ENCODE data around the gene IL22RA1. TPM values are rescaled to one million over a fixed set of nuclear protein-coding genes. Genes with fewer than 3 reads are reported as not detected.

The IL22RA1 gene
- total and polyA plus RNA-seq, 10 of the 15 experiments (the other 5 are each of a cell fraction or from before 2014, with no cell fraction given), result not detected

GRCh38 chr1:24182061-24182460 lies 39.1 kb upstream of the IL22RA1 start (continued):
- no peak for TF ChIP-seq PAX8 (IDR thresholded peaks at IDR 0.05)
- TF ChIP-seq ATF3 (IDR thresholded peaks at IDR 0.05; ENCODE audit: borderline replicate concordance, extremely low read depth, low read depth, low read length), result no peak
- no peak for TF ChIP-seq PRDM15 (CRISPR knock-in tag; IDR thresholded peaks at IDR 0.05)
- no peak for TF ChIP-seq IKZF1 (conservative IDR thresholded peaks at IDR 0.05)
- no peak for TF ChIP-seq SP1 (IDR thresholded peaks at IDR 0.05; ENCODE audit: low read depth, low read length)
- no peak for TF ChIP-seq RBBP5 (conservative IDR thresholded peaks at IDR 0.05)
- TF ChIP-seq PML (IDR thresholded peaks at IDR 0.05; ENCODE audit: low read length), result no peak
- TF ChIP-seq PAX5 (IDR thresholded peaks at IDR 0.05; ENCODE audit: borderline replicate concordance, low read depth, low read length), result no peak
- TF ChIP-seq ZNF274 (IDR thresholded peaks at IDR 0.05; ENCODE audit: insufficient read depth, insufficient read length), result no peak
- TF ChIP-seq CEBPB (IDR thresholded peaks at IDR 0.05; ENCODE audit: borderline replicate concordance in 1 of 2, low read depth in 2 of 2, low read length in 2 of 2), result no peak
